ENCODE results near the gene STX18.

GRCh38 chr4:4409416-4410115 lies 132.3 kb downstream of the STX18 start:
- no peak for TF ChIP-seq EP300 (IDR thresholded peaks at IDR 0.05; ENCODE audit: low read depth)
- TF ChIP-seq CTCF (IDR thresholded peaks at IDR 0.05), result no peak
- no peak for TF ChIP-seq POLR2AphosphoS5 (IDR thresholded peaks at IDR 0.05)
